ENCODE data around the gene PGAM4. TPM values are rescaled to one million over a fixed set of nuclear protein-coding genes. Genes with fewer than 3 reads are reported as not detected.

Gene PGAM4
- total RNA-seq: not detected

GRCh38 chrX:77969538-77969937 lies at the start of gene PGAM4:
Gene PGAM4, minus strand, starts transcription at chrX:77969638. Its CDS starts 0 bp downstream, at chrX:77969638.

Other genes with a start within 250 kb of the PGAM4 start
- 274 TPM for gene ATRX, start 183.4 kb downstream of the PGAM4 start, total RNA-seq
- gene MAGT1, start 74.2 kb downstream of the PGAM4 start, total RNA-seq: 30.7 TPM
- gene COX7B, start 70.2 kb downstream of the PGAM4 start, total RNA-seq: 157 TPM
- 14.5 TPM for gene ATP7A, start 58.9 kb downstream of the PGAM4 start, total RNA-seq
- gene PGK1, start 134.6 kb upstream of the PGAM4 start, total RNA-seq: 125 TPM
- 40.8 TPM for gene TAF9B, start 170.0 kb upstream of the PGAM4 start, total RNA-seq